Activated CD4-positive, alpha-beta memory T cell treated with anti-CD3 and anti-CD28 coated beads for 36 hours (primary cell): ENCODE measurements around the gene AKR1D1. TPM values are rescaled to one million over a fixed set of nuclear protein-coding genes. Genes with fewer than 3 reads are reported as not detected.

Source experiments
- CTCF ChIA-PET: fragments of 350-600 bp; sonication (Branson Sonifier 250); formaldehyde crosslinking; loops from one replicate; lab custom pipeline; 2021; ENCODE audit warnings: antibody characterized with exemption, inconsistent platforms; lab: Charles Lee
- POLR2A ChIA-PET: fragments of 350-600 bp; sonication (Branson Sonifier 250); formaldehyde crosslinking; loops from one replicate; lab custom pipeline; 2021; ENCODE audit warnings: antibody characterized with exemption; lab: Charles Lee
- DNase-seq: peaks from one replicate; pipeline ENCODE4 v3.0.0-alpha.2; 2020
- H3K27ac Mint-ChIP-seq: one replicate; pipeline ENCODE4 v1.8.0; 2021; ENCODE audit warnings: mixed read lengths
- H3K27me3 Mint-ChIP-seq: one replicate; pipeline ENCODE4 v1.8.0; 2021; ENCODE audit warnings: mixed read lengths
- H3K36me3 Mint-ChIP-seq: one replicate; pipeline ENCODE4 v1.8.0; 2021; ENCODE audit warnings: mixed read lengths
- H3K4me1 Mint-ChIP-seq: one replicate; pipeline ENCODE4 v1.8.0; 2021; ENCODE audit warnings: low read depth, mixed read lengths
- H3K4me3 Mint-ChIP-seq: one replicate; pipeline ENCODE4 v1.8.0; 2021; ENCODE audit warnings: mild to moderate bottlenecking, mixed read lengths
- H3K9me3 Mint-ChIP-seq: one replicate; pipeline ENCODE4 v1.8.0; 2021; ENCODE audit warnings: mixed read lengths
- intact Hi-C: fragments of 100-400 bp; cut with micrococcal nuclease; formaldehyde crosslinking; loops from one replicate; pipeline ENCODE4 v1.15.1; 2023
- total RNA-seq, 2 experiments: library from RNA; stranded (reverse); gene quantifications; one replicate each; pipeline ENCODE4 v1.2.3, GENCODE V29; 2021

The AKR1D1 gene
- total RNA-seq, 2 experiments from 2014 or later: not detected

DNA sequence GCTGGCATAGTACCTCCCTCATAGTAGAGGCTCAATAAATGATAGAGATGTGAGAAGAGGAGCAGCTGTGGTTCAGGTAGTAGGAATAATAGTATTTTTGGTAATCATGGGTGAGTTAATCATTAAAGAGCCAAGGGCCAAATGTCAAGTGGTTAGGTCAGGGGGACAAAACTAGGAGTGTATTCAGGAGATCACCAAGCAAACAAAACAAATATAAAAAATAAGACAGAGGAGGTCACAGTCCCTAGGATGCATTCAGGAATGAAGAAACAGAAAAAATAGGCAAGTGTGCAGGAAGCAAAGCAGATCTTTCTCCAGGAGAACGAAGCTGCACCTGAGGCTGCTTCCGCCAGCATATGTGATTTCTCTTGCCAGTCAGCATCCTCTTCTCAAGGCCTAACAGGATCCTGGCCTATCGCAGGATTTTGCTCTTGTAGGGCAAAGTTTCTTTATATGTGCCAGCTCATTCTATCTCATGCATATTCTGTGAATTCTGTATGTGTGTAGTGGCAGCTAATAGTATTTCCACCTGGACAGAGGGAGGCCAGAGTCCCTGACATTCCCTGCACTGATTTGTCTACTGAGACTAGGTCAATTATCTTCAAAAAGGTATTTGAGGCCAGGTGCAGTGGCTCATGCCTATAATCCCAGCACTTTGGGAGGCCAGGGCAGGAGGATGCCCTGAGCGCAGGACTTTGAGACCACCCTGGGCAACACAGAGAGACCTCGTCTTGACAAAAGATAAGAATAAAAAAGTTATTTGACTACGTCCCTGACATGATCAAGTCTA is 82.7 kb downstream of the AKR1D1 start:
- CTCF ChIA-PET: interaction anchor here (0.6 to 3.4 kb wide), 4 partner anchors 13 to 580 kb away, joined by 3 to 103 read pairs (median 6); no protein-coding TSS in a partner anchor
- POLR2A ChIA-PET: no interaction called here
- H3K9me3 Mint-ChIP-seq: no peaks in the 10 kb centered on the region

GRCh38 chr7:138161600-138162081 is 85.4 kb downstream of the AKR1D1 start:
- Mint-ChIP-seq H3K4me1 (no peaks in the 10 kb centered on the region), H3K4me3 (no peak overlapping the region), H3K27ac (no peak overlapping the region), H3K9me3 (peaks cover 15% of the 10 kb centered on the region), H3K27me3 (no peaks in the 10 kb centered on the region), H3K36me3 (peaks cover 6% of the 10 kb centered on the region)
- CTCF ChIA-PET: interaction anchor here (0.6 to 3.4 kb wide), 17 partner anchors 9 to 715 kb away, joined by 3 to 103 read pairs (median 3); no protein-coding TSS in a partner anchor
- DNase-seq: peak; percentile 82
- POLR2A ChIA-PET: interaction anchor here (1.1 kb wide), 1 partner anchor 577 kb away, joined by 3 read pairs; no protein-coding TSS in a partner anchor
- intact Hi-C loops: loop anchor here (1.0 to 10.0 kb wide), 4 partner anchors 259 to 705 kb away; partner anchors contain the start of gene TRIM24

More for the DNA sequence above, 82.7 kb downstream of the AKR1D1 start:
- Mint-ChIP-seq H3K4me3 (no peak overlapping the region), H3K27me3 (no peaks in the 10 kb centered on the region), H3K36me3 (no peaks in the 10 kb centered on the region), H3K4me1 (no peaks in the 10 kb centered on the region), H3K27ac (no peak overlapping the region)
- intact Hi-C loops: no loop called here
- no peak for DNase-seq

GRCh38 chr7:138162236-138162635 is 86.0 kb downstream of the AKR1D1 start:
- no peak overlapping the region for H3K27ac Mint-ChIP-seq
- POLR2A ChIA-PET: interaction anchor here (1.1 kb wide), 1 partner anchor 576 kb away, joined by 3 read pairs; no protein-coding TSS in a partner anchor
- DNase-seq: no peak
- no peaks in the 10 kb centered on the region for H3K4me1 Mint-ChIP-seq
- H3K36me3 Mint-ChIP-seq: peaks cover 6% of the 10 kb centered on the region
- peaks cover 4% of the 10 kb centered on the region for H3K27me3 Mint-ChIP-seq
- peaks cover 15% of the 10 kb centered on the region for H3K9me3 Mint-ChIP-seq
- H3K4me3 Mint-ChIP-seq: no peak overlapping the region
- intact Hi-C loops: loop anchor here (5.0 to 10.0 kb wide), 2 partner anchors 260 to 303 kb away; partner anchors contain the start of gene TRIM24
- CTCF ChIA-PET: interaction anchor here (1.0 to 3.4 kb wide), 13 partner anchors 9 to 706 kb away, joined by 3 to 103 read pairs (median 4); no protein-coding TSS in a partner anchor

- Mint-ChIP-seq H3K36me3 (peaks cover 6% of the 10 kb centered on the region), H3K9me3 (peaks cover 15% of the 10 kb centered on the region), H3K27me3 (peaks cover 12% of the 10 kb centered on the region), H3K4me3 (no peak overlapping the region), H3K4me1 (no peaks in the 10 kb centered on the region), H3K27ac (no peak overlapping the region)
- POLR2A ChIA-PET: no interaction called here
- CTCF ChIA-PET: interaction anchor here (2.4 kb wide), 1 partner anchor 575 kb away, joined by 8 read pairs; no protein-coding TSS in a partner anchor
- DNase-seq: no peak
- intact Hi-C loops: loop anchor here (5.0 to 10.0 kb wide), 2 partner anchors 261 to 301 kb away; partner anchors contain the start of gene TRIM24
Measured at GRCh38 chr7:138163800-138164199, 87.5 kb downstream of the AKR1D1 start.

GRCh38 chr7:138164804-138165203 is 88.5 kb downstream of the AKR1D1 start:
- Mint-ChIP-seq H3K27me3 (peaks cover 20% of the 10 kb centered on the region), H3K9me3 (peaks cover 15% of the 10 kb centered on the region)

DNA sequence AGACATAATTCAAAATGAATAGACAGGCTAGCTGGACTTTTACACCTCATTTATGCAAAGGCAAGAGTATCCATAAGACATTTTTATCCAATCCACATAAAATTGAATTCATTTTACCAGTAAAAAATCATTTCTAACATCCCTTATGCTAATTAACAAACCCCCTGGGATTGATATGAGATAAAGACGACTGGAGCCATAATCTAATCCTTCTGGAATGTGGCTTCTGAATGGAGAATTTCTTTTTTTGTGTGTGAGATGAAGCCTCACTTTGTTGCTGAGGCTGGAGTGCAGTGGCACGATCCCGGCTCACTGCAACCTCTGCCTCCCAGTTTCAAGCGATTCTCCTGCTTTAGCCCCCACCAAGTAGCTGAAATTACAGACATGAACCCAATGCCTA is 90.4 kb downstream of the AKR1D1 start:
- ChIA-PET POLR2A (no interaction called here), CTCF (no interaction called here)
- intact Hi-C loops: loop anchor here (10.0 kb wide), 1 partner anchor 298 kb away; the partner anchor contains the start of gene TRIM24
- no peak overlapping the region for H3K4me3 Mint-ChIP-seq
- H3K36me3 Mint-ChIP-seq: peaks cover 6% of the 10 kb centered on the region
- H3K27me3 Mint-ChIP-seq: peaks cover 28% of the 10 kb centered on the region
- peaks cover 15% of the 10 kb centered on the region for H3K9me3 Mint-ChIP-seq
- no peak for DNase-seq
- H3K27ac Mint-ChIP-seq: no peak overlapping the region
- peaks cover 2% of the 10 kb centered on the region for H3K4me1 Mint-ChIP-seq

More at GRCh38 chr7:138164804-138165203, 88.5 kb downstream of the AKR1D1 start:
- Mint-ChIP-seq H3K36me3 (peaks cover 6% of the 10 kb centered on the region), H3K4me3 (no peak overlapping the region), H3K4me1 (no peaks in the 10 kb centered on the region), H3K27ac (no peak overlapping the region)
- intact Hi-C loops: loop anchor here (5.0 to 10.0 kb wide), 2 partner anchors 263 to 300 kb away; partner anchors contain the start of gene TRIM24
- CTCF ChIA-PET: interaction anchor here (2.4 kb wide), 1 partner anchor 574 kb away, joined by 8 read pairs; no protein-coding TSS in a partner anchor
- DNase-seq: no peak
- POLR2A ChIA-PET: no interaction called here

GRCh38 chr7:138167222-138167621 is 91.0 kb downstream of the AKR1D1 start:
- Mint-ChIP-seq H3K27ac (no peak overlapping the region), H3K27me3 (peaks cover 28% of the 10 kb centered on the region), H3K36me3 (peaks cover 6% of the 10 kb centered on the region), H3K4me3 (no peak overlapping the region), H3K9me3 (peaks cover 15% of the 10 kb centered on the region), H3K4me1 (peaks cover 2% of the 10 kb centered on the region)
- ChIA-PET POLR2A (no interaction called here), CTCF (no interaction called here)
- intact Hi-C loops: loop anchor here (10.0 kb wide), 1 partner anchor 298 kb away; the partner anchor contains the start of gene TRIM24
- DNase-seq: no peak

GRCh38 chr7:138167869-138168296 is 91.6 kb downstream of the AKR1D1 start:
- ChIA-PET CTCF (no interaction called here), POLR2A (no interaction called here)
- peaks cover 2% of the 10 kb centered on the region for H3K4me1 Mint-ChIP-seq
- no peak overlapping the region for H3K27ac Mint-ChIP-seq
- H3K36me3 Mint-ChIP-seq: peaks cover 6% of the 10 kb centered on the region
- intact Hi-C loops: loop anchor here (10.0 kb wide), 1 partner anchor 297 kb away; the partner anchor contains the start of gene TRIM24
- DNase-seq: no peak
- H3K9me3 Mint-ChIP-seq: peaks cover 15% of the 10 kb centered on the region
- no peak overlapping the region for H3K4me3 Mint-ChIP-seq
- H3K27me3 Mint-ChIP-seq: peaks cover 28% of the 10 kb centered on the region

Other genes starting within 250 kb of the AKR1D1 start
- gene DGKI, start 229.5 kb upstream of the AKR1D1 start, total RNA-seq: 1 to 10 TPM; 5.4 to 7.0 TPM
- gene CREB3L2, start 74.4 kb upstream of the AKR1D1 start, total RNA-seq: 10 to 100 TPM; 36.1 to 39.4 TPM